T-helper 2 cell (primary cell): ENCODE data around the gene AASDH.

Experiments
- DNase-seq, 5 experiments: peaks; one replicate each; pipeline versions ENCODE4 v3.0.0 to v3.0.0-alpha.2; 2012 to 2022

The AASDH gene

DNA sequence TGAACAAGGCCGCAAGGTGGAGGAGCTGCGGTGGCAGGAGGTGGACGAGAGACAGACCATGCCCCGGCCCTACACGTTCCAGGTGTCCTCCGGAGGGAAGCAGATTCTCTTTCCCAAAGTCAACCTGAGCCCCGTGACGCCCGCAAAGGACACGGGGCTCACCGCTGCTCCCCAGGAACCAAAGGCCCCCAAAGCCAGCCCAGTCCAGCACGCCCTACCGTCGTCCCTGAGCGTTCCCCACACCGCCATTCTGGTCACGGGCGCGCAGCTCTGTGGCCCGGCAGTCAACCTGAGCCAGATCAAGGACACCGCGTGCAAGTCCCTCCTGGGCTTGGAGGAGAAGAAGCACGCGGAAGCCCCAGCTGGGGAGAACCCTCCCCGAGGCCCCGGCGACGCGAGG, 72.2 kb downstream of the AASDH start:
- no peak for DNase-seq

- DNase-seq = no peak
Measured at GRCh38 chr4:56314207-56314915, 72.9 kb downstream of the AASDH start.

DNA sequence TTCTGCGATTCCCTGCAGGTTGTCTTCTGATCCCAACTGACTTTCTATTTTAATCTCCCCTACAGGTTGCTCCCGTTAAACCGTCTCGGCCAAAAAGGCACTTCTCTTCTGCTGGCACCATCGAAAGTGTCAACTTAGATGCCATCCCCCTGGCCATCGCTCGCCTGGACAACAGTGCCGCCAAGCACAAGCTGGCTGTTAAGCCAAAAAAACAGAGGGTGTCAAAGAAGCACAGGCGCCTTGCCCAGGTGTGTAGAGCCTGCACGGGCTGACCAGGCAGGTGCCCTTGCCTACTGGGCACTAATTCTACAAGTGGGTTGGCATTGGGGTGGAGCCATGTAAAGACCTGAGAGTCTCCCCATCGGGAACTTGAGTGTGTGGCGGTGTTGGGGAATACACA, 74.2 kb downstream of the AASDH start:
- DNase-seq = no peak

DNA sequence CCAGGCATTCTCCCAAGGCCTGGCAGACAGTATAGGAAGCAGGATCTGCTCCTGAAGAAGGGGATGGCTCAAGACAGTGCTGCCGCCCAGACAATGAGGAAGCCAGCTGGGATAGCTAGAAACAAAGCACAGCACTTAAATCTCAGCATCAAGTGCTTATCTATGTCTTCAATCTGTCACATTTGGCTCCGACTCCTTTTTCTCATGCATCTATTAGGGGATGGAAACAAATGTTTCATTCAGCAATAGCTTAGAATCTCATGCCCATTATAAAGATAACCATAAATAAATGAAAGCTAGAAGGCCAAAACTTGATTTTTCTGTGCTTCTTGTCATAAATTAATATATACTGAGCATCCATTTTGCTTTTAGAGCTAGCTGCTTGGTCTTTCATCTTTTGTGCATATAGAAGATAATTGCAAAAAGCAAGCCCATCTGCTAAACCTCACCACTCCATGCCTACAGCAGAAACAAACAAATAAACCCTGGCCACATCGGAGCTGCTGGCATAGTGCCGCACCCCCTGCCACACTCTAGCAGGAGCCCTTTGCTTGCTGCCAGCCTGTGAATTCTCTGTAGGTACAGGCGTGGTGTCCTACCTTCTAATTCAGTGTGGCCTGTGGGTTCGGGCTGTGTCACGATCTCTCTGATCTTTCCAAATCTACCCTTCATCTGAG, 75.9 kb downstream of the AASDH start:
- DNase-seq = no peak

DNA sequence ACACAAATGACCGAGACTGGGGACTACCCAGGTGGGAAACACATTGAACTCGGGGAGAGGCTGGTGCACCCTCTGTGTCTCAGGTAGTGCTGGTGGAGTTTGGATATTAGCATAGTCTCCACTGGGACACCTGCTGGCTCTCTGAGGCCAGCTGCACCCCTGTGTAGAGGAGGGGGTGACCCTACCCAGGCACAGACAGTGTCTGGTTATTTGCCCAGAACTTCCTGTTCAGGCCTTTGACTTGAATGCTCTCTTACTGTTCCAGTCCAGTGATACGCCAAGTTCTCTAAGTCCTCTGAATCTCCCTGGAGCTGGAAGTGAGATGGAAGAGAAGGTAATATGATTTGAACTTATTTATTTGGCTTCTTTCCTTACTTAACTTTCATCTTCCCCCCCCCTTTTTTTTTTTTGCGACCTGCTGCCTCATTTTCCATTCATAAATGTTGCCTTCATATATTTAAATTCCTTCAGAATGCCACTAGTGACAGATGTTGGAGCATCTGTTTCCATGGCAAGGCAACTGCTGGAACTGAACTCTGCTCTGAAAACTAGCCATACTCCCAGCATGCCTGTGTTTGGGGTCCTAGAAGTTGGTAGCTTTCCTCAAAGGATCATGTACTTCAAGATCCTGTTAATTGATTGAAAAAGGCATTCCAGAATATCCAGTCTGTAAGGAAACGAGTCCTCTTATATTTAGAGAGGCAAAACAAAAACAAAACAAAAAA, 76.7 kb downstream of the AASDH start:
- no peak for DNase-seq

GRCh38 chr4:56308384-56308783, 78.9 kb downstream of the AASDH start:
- DNase-seq = no peak

DNA sequence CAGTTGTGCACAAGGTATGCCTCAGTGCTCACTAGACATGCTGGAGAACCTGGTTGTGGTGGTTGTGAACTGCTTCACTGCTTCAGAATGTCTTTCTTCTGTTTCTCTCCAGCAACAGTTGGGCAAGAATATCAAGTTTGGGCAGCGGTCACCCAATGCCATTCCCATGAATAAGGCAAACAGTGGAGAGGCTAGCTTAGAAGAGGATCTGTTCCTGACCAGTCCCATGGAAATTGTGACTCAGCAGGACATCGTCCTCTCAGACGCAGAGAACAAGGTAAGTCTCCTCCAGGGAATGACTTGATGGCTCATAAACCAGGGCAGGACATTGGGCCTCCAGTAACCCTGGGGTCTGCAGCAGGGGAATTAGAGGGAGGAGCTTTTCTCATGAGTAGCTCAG, 79.9 kb downstream of the AASDH start:
- DNase-seq = no peak

DNA sequence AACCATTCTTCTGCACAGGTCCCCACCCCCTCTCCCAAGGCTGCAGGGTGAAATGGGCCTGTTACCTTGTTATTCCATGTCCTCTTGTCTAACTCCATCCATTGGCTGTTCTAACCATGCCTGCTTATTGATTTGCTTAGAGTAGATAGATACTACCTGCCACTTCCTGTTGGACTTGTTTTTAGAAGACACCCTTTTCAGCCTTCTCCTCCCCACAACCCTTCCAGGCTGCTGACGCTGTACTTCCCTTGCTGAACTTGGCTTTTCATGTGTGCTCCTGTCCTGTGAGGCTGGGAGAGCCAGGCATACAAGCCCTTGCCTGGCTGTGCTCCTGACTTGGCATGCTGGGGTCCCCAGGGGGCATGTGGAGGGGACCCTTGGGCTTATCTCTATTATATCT, 81.9 kb downstream of the AASDH start:
- no peak for DNase-seq

DNA sequence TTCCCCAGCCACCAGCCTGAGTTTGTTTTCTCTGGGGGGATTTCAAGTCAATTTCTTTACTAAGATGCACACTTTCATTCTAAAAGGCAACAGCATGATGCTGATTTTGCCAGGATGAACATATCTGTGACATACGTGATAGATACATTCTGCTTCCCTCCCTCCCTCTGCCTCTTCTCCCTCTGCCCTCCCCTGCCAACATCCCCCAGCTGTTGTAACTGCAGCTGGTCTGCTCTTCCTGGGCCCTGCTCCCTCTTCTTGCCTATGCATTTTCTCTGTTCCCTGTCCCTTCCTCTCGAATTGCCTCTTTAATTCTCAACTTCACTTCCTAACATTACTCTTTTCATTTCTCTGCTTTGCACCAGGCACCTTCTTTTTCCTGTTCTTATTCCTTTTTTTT, 83.4 kb downstream of the AASDH start:
- no peak for DNase-seq

DNA sequence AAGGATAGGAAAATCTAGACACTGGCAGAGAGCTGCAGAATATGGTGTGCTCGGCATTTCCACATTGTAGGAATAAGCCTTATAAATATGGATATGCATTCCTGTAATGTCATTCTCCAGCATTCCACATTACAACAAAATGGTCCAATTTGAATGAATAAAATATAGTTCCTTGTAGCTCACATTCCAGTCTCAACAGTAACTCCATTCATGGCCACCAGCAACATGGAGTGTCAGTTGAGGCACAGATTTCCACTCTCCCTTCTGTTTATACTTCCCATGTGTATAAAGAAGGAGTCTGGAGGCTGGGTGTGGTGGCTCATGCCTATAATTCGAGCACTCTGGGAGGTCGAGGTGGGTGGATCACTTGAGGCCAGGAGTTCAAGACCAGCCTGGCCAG, 84.5 kb downstream of the AASDH start:
- no peak for DNase-seq

- no peak for DNase-seq
Measured at GRCh38 chr4:56301997-56302496, 85.2 kb downstream of the AASDH start.

DNA sequence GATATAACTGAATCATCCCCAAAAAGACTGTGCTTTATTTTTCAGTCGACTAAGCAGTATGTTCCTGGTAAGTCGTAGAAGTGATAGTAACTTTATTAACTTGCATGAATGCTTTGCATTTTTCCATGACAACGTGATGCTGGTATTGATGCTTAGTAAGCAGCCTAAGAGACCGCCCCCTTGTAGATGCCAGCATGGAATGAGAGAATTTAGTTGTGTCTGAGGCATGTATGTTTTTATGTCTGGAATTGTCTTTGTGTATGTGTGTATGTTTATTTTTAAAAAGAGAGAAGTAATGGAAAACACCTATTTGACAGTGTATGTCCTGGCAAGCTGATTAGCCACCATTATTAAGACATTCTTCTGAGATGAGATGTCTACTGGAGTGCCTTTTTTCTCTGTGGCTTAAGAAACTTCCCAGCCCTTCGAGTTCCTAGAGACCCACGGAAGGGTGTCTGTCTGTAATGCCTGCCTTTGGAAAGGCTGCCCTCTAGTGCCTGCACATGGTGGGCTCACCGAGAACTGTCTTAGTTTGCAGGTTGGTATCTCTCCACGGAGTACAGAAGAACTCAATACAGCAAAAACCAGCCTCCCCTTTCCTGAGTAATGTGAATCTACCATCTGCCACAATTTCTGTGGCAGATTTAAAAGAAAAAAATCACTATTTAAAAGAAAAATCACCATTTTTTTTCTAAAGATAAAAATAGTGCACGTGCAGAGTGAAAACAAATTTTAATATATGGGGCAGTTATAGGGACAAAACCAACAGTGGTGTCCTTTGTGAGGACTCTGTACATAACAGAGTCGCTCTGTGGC, 85.9 kb downstream of the AASDH start:
- DNase-seq = peak in 3 of 5 experiments; percentile 8 to 73 (median 33)

- no peak for DNase-seq
Measured at GRCh38 chr4:56298236-56298635, 89.1 kb downstream of the AASDH start.

DNA sequence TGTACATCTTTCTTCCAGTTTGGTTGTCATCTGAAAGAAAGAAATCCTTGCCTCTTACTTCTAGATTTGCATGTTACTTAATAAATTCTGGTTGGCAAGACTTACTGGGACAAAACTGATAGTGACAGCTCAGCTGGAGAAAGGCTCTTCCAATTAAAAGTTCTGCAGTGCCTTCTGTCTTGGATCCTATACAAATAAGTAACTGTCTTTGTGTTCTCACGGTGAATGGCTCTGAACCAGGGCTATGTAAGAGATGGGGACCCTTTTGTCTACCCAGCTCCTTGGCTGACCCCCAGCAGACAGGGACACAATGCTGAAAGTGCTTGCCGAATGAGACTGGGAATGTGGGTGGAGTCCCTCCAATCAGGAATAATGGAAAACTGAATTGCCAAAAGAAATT, 89.5 kb downstream of the AASDH start:
- no peak for DNase-seq

DNA sequence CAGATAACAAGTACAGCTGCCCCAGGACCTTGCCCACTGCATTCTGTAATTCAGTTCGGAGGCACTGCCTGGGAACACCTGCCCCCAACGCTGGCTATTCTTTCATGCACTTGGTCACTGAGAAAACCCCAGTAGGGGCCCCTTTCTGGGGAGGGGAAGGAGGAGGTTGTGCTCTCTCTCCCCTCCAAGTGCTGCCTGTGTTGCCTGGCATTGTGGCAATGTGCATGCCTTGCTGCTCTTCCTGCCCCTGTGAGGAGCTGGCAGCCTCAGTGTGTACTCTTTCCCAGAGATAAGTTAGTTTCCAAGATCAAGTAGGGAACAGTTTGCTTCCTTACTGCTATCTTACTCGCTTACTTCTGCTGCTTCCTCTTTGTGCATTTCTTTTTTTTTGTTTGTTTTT, 90.8 kb downstream of the AASDH start:
- DNase-seq = no peak

DNA sequence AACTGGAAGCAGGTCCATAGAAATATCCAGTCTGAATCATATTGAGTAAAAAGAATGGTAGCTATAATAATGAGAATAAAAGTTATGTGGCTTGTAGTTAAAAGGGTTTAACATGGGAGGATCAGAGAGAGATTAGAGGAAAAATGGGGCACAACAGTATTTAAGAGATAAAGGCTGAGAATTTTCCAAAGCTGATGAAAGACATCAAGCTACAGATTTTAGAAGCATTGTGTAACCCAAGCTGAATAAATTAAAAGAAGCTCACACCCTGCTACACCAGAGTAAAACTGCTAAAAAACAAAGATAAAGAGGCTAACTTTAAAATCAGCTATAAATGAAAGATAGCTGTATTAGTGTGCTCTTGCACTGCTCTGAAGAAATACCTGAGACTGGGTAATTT, 94.2 kb downstream of the AASDH start:
- DNase-seq = no peak

DNA sequence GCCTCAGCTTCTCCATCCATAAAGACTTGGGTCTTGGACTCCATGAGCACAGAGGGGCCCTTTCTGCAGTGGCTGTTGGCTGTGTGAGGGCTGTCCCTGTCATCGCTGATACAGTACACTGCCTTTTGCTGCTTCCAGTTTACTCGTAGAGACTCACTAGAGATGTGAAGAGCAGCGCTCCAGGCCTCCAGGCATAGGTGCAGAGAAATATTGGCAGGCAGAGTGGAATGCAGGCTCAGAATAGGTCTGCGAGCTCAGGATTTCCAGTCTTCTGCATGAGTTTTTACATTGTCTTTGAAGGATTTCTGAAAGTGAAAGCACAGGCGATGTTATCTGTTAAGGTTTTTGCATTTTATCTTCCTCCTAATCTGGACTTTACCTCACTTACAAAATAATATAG, 97.4 kb downstream of the AASDH start:
- DNase-seq = peak in 1 of 5 experiments; percentile 61

- no peak for DNase-seq
Measured at GRCh38 chr4:56288663-56289062, 98.6 kb downstream of the AASDH start.
